GM08714 (cell line): Measurements from ENCODE around the gene RABGGTB.
"Not testable (repeated sequence)": the region's sequence is repeated elsewhere in the genome, so short reads cannot be mapped to it uniquely, and the experiment has no call there.

Source experiments
- H3K4me3 ChIP-seq: fragments of 200-500 bp; sonication (Bioruptor generic); 2 replicates; pipeline ENCODE4 v1.5.1; 2014; ENCODE audit warnings: mild to moderate bottlenecking, low read length, inconsistent platforms
- ZNF274 ChIP-seq: IDR thresholded peaks from 2 replicates; pipeline ENCODE4 v1.6.1; 2012; ENCODE audit warnings: mild to moderate bottlenecking, low read depth, low read length

The RABGGTB gene

GRCh38 chr1:75812065-75812464, 26.0 kb downstream of the RABGGTB start:
- H3K4me3 ChIP-seq = no peak overlapping the region

GRCh38 chr1:75823596-75823995, 37.5 kb downstream of the RABGGTB start:
- H3K4me3 ChIP-seq = not testable (repeated sequence)

More at GRCh38 chr1:75812065-75812464, 26.0 kb downstream of the RABGGTB start:
- TF ChIP-seq ZNF274 = no peak

GRCh38 chr1:75836528-75837100, 50.6 kb downstream of the RABGGTB start:
- TF ChIP-seq ZNF274 = no peak
- H3K4me3 ChIP-seq = no peak overlapping the region

- no peak overlapping the region for H3K4me3 ChIP-seq
- no peak for TF ChIP-seq ZNF274
These were observed 52.0 kb downstream of the RABGGTB start for GRCh38 chr1:75838079-75838478.

GRCh38 chr1:75841421-75841820, 55.4 kb downstream of the RABGGTB start:
- H3K4me3 ChIP-seq = no peak overlapping the region
- TF ChIP-seq ZNF274 = no peak
